Dermis blood vessel endothelial cell (primary cell): ENCODE results near the gene ITGA2B. TPM values are rescaled to one million over a fixed set of nuclear protein-coding genes. Genes with fewer than 3 reads are reported as not detected.
A peak's percentile ranks its signal among the peaks of the same experiment; 100 is the strongest.
"Not testable (repeated sequence)": the region's sequence is repeated elsewhere in the genome, so short reads cannot be mapped to it uniquely, and the experiment has no call there.

ENCODE experiments used
- DNase-seq: peaks from one replicate; pipeline ENCODE4 v3.0.0; 2010
- total RNA-seq: library from RNA; depleted of rRNA; stranded (reverse); fragments of >200 nt; gene quantifications from 2 replicates; pipeline ENCODE4 v1.2.3, GENCODE V29; 2014

The ITGA2B gene
- total RNA-seq, 1 donor from 2014 or later: 1.0 TPM

- not testable (repeated sequence) for DNase-seq
Observed at GRCh38 chr17:44329516-44329915, 59.9 kb downstream of the ITGA2B start.

- DNase-seq: no peak
Observed at GRCh38 chr17:44327715-44328449, 61.6 kb downstream of the ITGA2B start.

GRCh38 chr17:44326861-44327444 lies 62.5 kb downstream of the ITGA2B start:
- peak; percentile 98 for DNase-seq

GRCh38 chr17:44324571-44325275 lies 64.7 kb downstream of the ITGA2B start, which contains the start of gene SLC25A39:
Gene SLC25A39, minus strand, starts transcription at chr17:44324823. Its CDS starts 1,261 bp downstream, at chr17:44323562.
- DNase-seq: peak; percentile 97

GRCh38 chr17:44324092-44324570 lies 65.3 kb downstream of the ITGA2B start:
- DNase-seq: peak; percentile 26

GRCh38 chr17:44323359-44324091 lies 65.9 kb downstream of the ITGA2B start:
- DNase-seq: no peak

- DNase-seq: no peak
Observed at GRCh38 chr17:44322236-44322895, 67.1 kb downstream of the ITGA2B start.

Other genes with a start within 250 kb of the ITGA2B start
- 1.2 and 2.9 TPM in 2 replicates for gene HROB, start 247.7 kb downstream of the ITGA2B start, total RNA-seq
- 0.17 TPM in 1 of 2 replicates, not detected in the other for gene ASB16, start 218.9 kb downstream of the ITGA2B start, total RNA-seq
- 37.0 and 40.2 TPM in 2 replicates for gene TMUB2, start 202.7 kb downstream of the ITGA2B start, total RNA-seq
- 51.1 and 67.7 TPM in 2 replicates for gene ATXN7L3, start 189.8 kb downstream of the ITGA2B start, total RNA-seq
- 59.2 and 68.4 TPM in 2 replicates for gene UBTF, start 170.0 kb downstream of the ITGA2B start, total RNA-seq
- gene SLC4A1, start 121.5 kb downstream of the ITGA2B start, total RNA-seq: not detected in 2 replicates
- under 0.01 TPM in 1 of 2 replicates, not detected in the other for gene RUNDC3A, start 81.0 kb downstream of the ITGA2B start, total RNA-seq
- gene SLC25A39, start 64.8 kb downstream of the ITGA2B start, total RNA-seq: 88.8 and 120 TPM in 2 replicates
- gene GRN, start 44.3 kb downstream of the ITGA2B start, total RNA-seq: 543 and 963 TPM in 2 replicates
- 7.0 and 9.7 TPM in 2 replicates for gene FAM171A2, start 25.8 kb downstream of the ITGA2B start, total RNA-seq
- 17.0 and 20.7 TPM in 2 replicates for gene GPATCH8, start 113.8 kb upstream of the ITGA2B start, total RNA-seq
- gene FZD2, start 167.8 kb upstream of the ITGA2B start, total RNA-seq: 0.68 and 1.0 TPM in 2 replicates